Measurements from ENCODE around the gene PARVA. TPM values are rescaled to one million over a fixed set of nuclear protein-coding genes. Genes with fewer than 3 reads are reported as not detected.

PARVA gene
- total RNA-seq, 1 experiment from 2014 or later, result 18.1 TPM

GRCh38 chr11:12411806-12412727 is 34.7 kb downstream of the PARVA start:
- no peak overlapping the region for H3K4me2 ChIP-seq (ENCODE audit: insufficient read depth, insufficient read length, low read length)
- no peaks in the 10 kb centered on the region for H3K9me3 ChIP-seq (ENCODE audit: control insufficient read depth, low read depth, low read length)
- no peak overlapping the region for H2AFZ ChIP-seq (ENCODE audit: low read length)
- H2BK20ac ChIP-seq (ENCODE audit: low read depth, low read length, poor library complexity, severe bottlenecking), result no peak overlapping the region
- H3K27me3 Mint-ChIP-seq (ENCODE audit: low read depth), result no peaks in the 10 kb centered on the region
- no peaks in the 10 kb centered on the region for H3K23me2 ChIP-seq (ENCODE audit: insufficient read length, low read depth, low read length, poor library complexity, severe bottlenecking)
- no peaks in the 10 kb centered on the region for H3K27me3 ChIP-seq (ENCODE audit: insufficient read depth, low read length)
- no peak overlapping the region for H3K27ac ChIP-seq (ENCODE audit: insufficient read length, low read depth, low read length)
- H3K79me2 ChIP-seq (ENCODE audit: insufficient read depth, low read length), result no peaks in the 10 kb centered on the region
- H2AK5ac ChIP-seq (ENCODE audit: insufficient read length, low read length), result no peak overlapping the region
- H4K20me1 ChIP-seq (ENCODE audit: control insufficient read depth, insufficient read depth, insufficient read length), result no peaks in the 10 kb centered on the region
- H3T11ph ChIP-seq (ENCODE audit: low read length), result no peak overlapping the region
- no peak overlapping the region for H3K14ac ChIP-seq (ENCODE audit: insufficient read depth, low read length)
- peaks cover 3% of the 10 kb centered on the region; the same call in 1 of the 2 replicates for H3K4me1 ChIP-seq (ENCODE audit: insufficient read depth, low read length)
- peaks cover 27 to 41% of the 10 kb centered on the region in 2 experiments for H3K4me1 Mint-ChIP-seq
- no peak overlapping the region for H3K9ac ChIP-seq (ENCODE audit: extremely low read depth, insufficient read length, low read length)
- H3K36me3 Mint-ChIP-seq (ENCODE audit: insufficient read depth in 1 of 3, low read depth in 3 of 3), result no peaks in the 10 kb centered on the region
- no peaks in the 10 kb centered on the region for H3K79me1 ChIP-seq (ENCODE audit: insufficient read depth, low read depth, low read length, poor library complexity, severe bottlenecking)
- H3K4ac ChIP-seq (ENCODE audit: low read depth, low read length), result no peak overlapping the region
- H3K18ac ChIP-seq (ENCODE audit: insufficient read length, low read depth, low read length), result no peak overlapping the region
- H2BK120ac ChIP-seq (ENCODE audit: low read depth, low read length, poor library complexity, severe bottlenecking), result no peak overlapping the region
- no peak overlapping the region for H3K4me3 Mint-ChIP-seq
- H3K23ac ChIP-seq (ENCODE audit: insufficient read length, low read depth, low read length), result no peak overlapping the region
- H2BK12ac ChIP-seq (ENCODE audit: insufficient read length, low read depth, low read length), result no peak overlapping the region
- TF ChIP-seq, protein P1, sequence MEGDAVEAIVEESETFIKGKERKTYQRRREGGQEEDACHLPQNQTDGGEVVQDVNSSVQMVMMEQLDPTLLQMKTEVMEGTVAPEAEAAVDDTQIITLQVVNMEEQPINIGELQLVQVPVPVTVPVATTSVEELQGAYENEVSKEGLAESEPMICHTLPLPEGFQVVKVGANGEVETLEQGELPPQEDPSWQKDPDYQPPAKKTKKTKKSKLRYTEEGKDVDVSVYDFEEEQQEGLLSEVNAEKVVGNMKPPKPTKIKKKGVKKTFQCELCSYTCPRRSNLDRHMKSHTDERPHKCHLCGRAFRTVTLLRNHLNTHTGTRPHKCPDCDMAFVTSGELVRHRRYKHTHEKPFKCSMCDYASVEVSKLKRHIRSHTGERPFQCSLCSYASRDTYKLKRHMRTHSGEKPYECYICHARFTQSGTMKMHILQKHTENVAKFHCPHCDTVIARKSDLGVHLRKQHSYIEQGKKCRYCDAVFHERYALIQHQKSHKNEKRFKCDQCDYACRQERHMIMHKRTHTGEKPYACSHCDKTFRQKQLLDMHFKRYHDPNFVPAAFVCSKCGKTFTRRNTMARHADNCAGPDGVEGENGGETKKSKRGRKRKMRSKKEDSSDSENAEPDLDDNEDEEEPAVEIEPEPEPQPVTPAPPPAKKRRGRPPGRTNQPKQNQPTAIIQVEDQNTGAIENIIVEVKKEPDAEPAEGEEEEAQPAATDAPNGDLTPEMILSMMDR (conservative IDR thresholded peaks at IDR 0.05), result peak; percentile 91
- H4K91ac ChIP-seq (ENCODE audit: insufficient read length, low read depth, low read length), result no peak overlapping the region
- no peak overlapping the region for H3K56ac ChIP-seq (ENCODE audit: insufficient read length, low read depth, low read length)
- no peak overlapping the region for H2BK15ac ChIP-seq (ENCODE audit: low read depth, low read length)
- H4K8ac ChIP-seq (replicated peaks; ENCODE audit: insufficient read length, low read depth, low read length), result no peak overlapping the region
- no peak overlapping the region for H2BK5ac ChIP-seq (ENCODE audit: insufficient read length, low read length)
- H4K5ac ChIP-seq (ENCODE audit: insufficient read length, low read depth, low read length), result no peak overlapping the region
- WGBS (ENCODE audit: extremely low coverage, insufficient read length, low lambda C conversion rate), result no CpG with 5 or more reads among the region's 7 CpGs
- no peaks in the 10 kb centered on the region for H3K9me3 Mint-ChIP-seq
- peak overlapping the region; percentile 13 to 94 (median 69); a peak in 4 of 7 replicates for H3K27ac Mint-ChIP-seq
- peak; percentile 84 for DNase-seq
